HepG2 (cell line): ENCODE measurements around the gene CNP. TPM values are rescaled to one million over a fixed set of nuclear protein-coding genes. Genes with fewer than 3 reads are reported as not detected.

Source experiments
- ATAC-seq: fragments of 200-7000 bp; cut with Tn5 transposase; 3 replicates; pipeline ENCODE4 v1.9.1; 2020; ENCODE audit warnings: mild to moderate bottlenecking, moderate library complexity
- BruUV-seq: library from RNA; stranded (reverse); fragments of 400-500 nt; replicated peaks from 2 replicates; lab custom pipeline; 2021; lab: Mats Ljungman, UMichigan
- CTCF ChIA-PET: fragments of 300-600 bp; formaldehyde crosslinking; extraction: SDS; loops from one replicate; lab custom pipeline; 2021; ENCODE audit warnings: low total read pairs, inconsistent platforms, low intra/inter-chr PET ratio; lab: Yijun Ruan, JAX
- POLR2A ChIA-PET: fragments of 350-600 bp; sonication (Branson Sonifier 250); formaldehyde crosslinking; loops from one replicate; lab custom pipeline; 2020; ENCODE audit warnings: antibody characterized with exemption, inconsistent platforms; lab: Yijun Ruan, JAX
- DNase-seq: peaks from one replicate; pipeline ENCODE4 v3.0.0-alpha.2; 2015; ENCODE audit warnings: low spot score
- FAIRE-seq: peaks from 3 replicates; lab custom pipeline; 2011; peaks lifted over from hg19 to GRCh38; lab: Jason Lieb, UNC
- H2AFZ ChIP-seq: one replicate; pipeline ENCODE4 v1.6.1; 2011; ENCODE audit warnings: low read length, inconsistent platforms
- H3K27ac ChIP-seq: fragments of 300-600 bp; 3 replicates; pipeline ENCODE4 v1.8.0; 2011; ENCODE audit warnings: mixed run types, mild to moderate bottlenecking, mixed read lengths, low read length, inconsistent platforms; ENCODE audit not compliant: insufficient read depth; ENCODE audit errors: extremely low read length
- H3K27me3 ChIP-seq, 2 experiments: fragments of 200-600 bp in 1 of 2; 2 replicates in 1 of 2; 3 replicates in 1 of 2; pipeline versions ENCODE4 v1.6.0 to v1.8.0; 2011; ENCODE audit warnings: low read length in 2 of 2, mild to moderate bottlenecking in 2 of 2, moderate library complexity in 2 of 2, inconsistent platforms in 1 of 2; ENCODE audit not compliant: insufficient read depth in 2 of 2, control insufficient read depth in 1 of 2
- H3K36me3 ChIP-seq, 2 experiments: fragments of 200-600 bp in 1 of 2; replicated peaks in 1 of 2; 2 replicates in 1 of 2; 3 replicates in 1 of 2; pipeline versions ENCODE4 v1.5.1 to v1.8.0; 2011; ENCODE audit warnings: low read length in 2 of 2, inconsistent platforms in 1 of 2; ENCODE audit not compliant: insufficient read depth in 2 of 2, control insufficient read depth in 1 of 2
- H3K4me1 ChIP-seq: 2 replicates; pipeline ENCODE4 v1.5.1; 2012; ENCODE audit warnings: low read length, inconsistent platforms; ENCODE audit not compliant: insufficient read depth
- H3K4me2 ChIP-seq: 2 replicates; pipeline ENCODE4 v1.6.0; 2011; ENCODE audit warnings: low read depth, low read length, inconsistent platforms
- H3K4me3 ChIP-seq, 3 experiments: fragments of 200-600 bp in 1 of 3; sonication (generic), shearing (Covaris generic) in 1 of 3; replicated peaks in 1 of 3; 2 replicates each; pipeline ENCODE4 v1.5.1; 2011 to 2016; ENCODE audit warnings: low read length in 3 of 3, inconsistent platforms in 2 of 3, low read depth in 2 of 3, mild to moderate bottlenecking in 2 of 3, control low read depth in 1 of 3, mixed read lengths in 1 of 3; ENCODE audit not compliant: insufficient read depth in 1 of 3
- H3K79me2 ChIP-seq: one replicate; pipeline ENCODE4 v1.6.1; 2011; ENCODE audit warnings: low read length, inconsistent platforms; ENCODE audit not compliant: insufficient read depth
- H3K9ac ChIP-seq: 2 replicates; pipeline ENCODE4 v1.6.0; 2011; ENCODE audit warnings: mild to moderate bottlenecking, low read depth, low read length, inconsistent platforms; ENCODE audit not compliant: insufficient read depth
- H3K9me3 ChIP-seq: 2 replicates; pipeline ENCODE4 v1.5.1; 2012; ENCODE audit warnings: mild to moderate bottlenecking, low read length
- H4K20me1 ChIP-seq: 2 replicates; pipeline ENCODE4 v1.6.0; 2011; ENCODE audit warnings: inconsistent platforms, mild to moderate bottlenecking, low read length, moderate library complexity; ENCODE audit not compliant: insufficient read depth
- ARID4A ChIP-seq: sonication (generic); formaldehyde crosslinking; IDR thresholded peaks from 2 replicates; pipeline ENCODE4 v1.5.0; 2020; ENCODE audit warnings: mild to moderate bottlenecking, missing genetic modification reagents, borderline replicate concordance
- GLMP ChIP-seq: sonication (generic); formaldehyde crosslinking; IDR thresholded peaks from 2 replicates; pipeline ENCODE4 v1.9.0; 2021; ENCODE audit warnings: missing genetic modification reagents, mild to moderate bottlenecking, borderline replicate concordance
- GMEB2 ChIP-seq: IDR thresholded peaks from 2 replicates; pipeline ENCODE4 v1.6.1; 2016; ENCODE audit warnings: missing biosample characterization, missing genetic modification reagents, low read depth
- KMT2B ChIP-seq: IDR thresholded peaks from 2 replicates; pipeline ENCODE4 v1.6.1; 2016; ENCODE audit warnings: missing genetic modification reagents, missing compliant biosample characterization
- PHB2 ChIP-seq: fragments of 450-650 bp; IDR thresholded peaks from 2 replicates; pipeline ENCODE4 v1.6.1; 2018; ENCODE audit not compliant: partially characterized antibody
- POGK ChIP-seq: sonication (generic); formaldehyde crosslinking; conservative IDR thresholded peaks from 2 replicates; pipeline ENCODE4 v1.8.0; 2022; ENCODE audit warnings: mild to moderate bottlenecking, moderate library complexity, missing genetic modification reagents
- SMC3 ChIP-seq: IDR thresholded peaks from 2 replicates; pipeline ENCODE4 v1.6.1; 2011; ENCODE audit warnings: low read length, improper control_type of control experiment
- SYNCRIP ChIP-seq: fragments of 200-400 bp; formaldehyde crosslinking; IDR thresholded peaks from 2 replicates; pipeline ENCODE4 v1.6.1; 2018; ENCODE audit warnings: mild to moderate bottlenecking, low read depth, low read length; ENCODE audit not compliant: insufficient read depth
- ZGPAT ChIP-seq: IDR thresholded peaks from 2 replicates; pipeline ENCODE4 v1.6.1; 2016; ENCODE audit warnings: mild to moderate bottlenecking
- WGBS: methylation state at CpG from one replicate; pipeline ENCODE4 v1.1.6; 2017; ENCODE audit warnings: low lambda C conversion rate; 5-methylcytosine and 5-hydroxymethylcytosine counted together
- in situ Hi-C: cut with HindIII; loops from 2 replicates; pipeline ENCODE4 v1.10.0; 2017; ENCODE audit warnings: low pct_unique_long_range_greater_than_20kb; ENCODE audit not compliant: extremely low pct_ligation_motif_present
- intact Hi-C: fragments of 100-400 bp; cut with micrococcal nuclease; formaldehyde crosslinking; loops from one replicate; pipeline ENCODE4 v1.10.0; 2022; ENCODE audit not compliant: unreplicated experiment
- polyA plus RNA-seq, 8 experiments: library from polyadenylated mRNA; depleted of rRNA in 3 of 8; stranded (reverse) in 7 of 8; unstranded in 1 of 8; fragments of >200 nt; fragmentation: Illumina TruSeq in 4 of 8; extraction: Trizol in 4 of 8; gene quantifications; 2 replicates each; pipeline versions ENCODE4 v1.2.1 to v1.2.3, GENCODE V29; 2011 to 2016; ENCODE audit warnings: low read depth in 4 of 8, missing spikeins in 1 of 8, mixed read lengths in 1 of 8; ENCODE audit not compliant: insufficient read depth in 1 of 8
- total RNA-seq, 5 experiments: library from RNA; depleted of rRNA; stranded (reverse); fragments of >200 nt; fragmentation: Illumina TruSeq; extraction: Trizol; gene quantifications; 2 replicates each; pipeline ENCODE4 v1.2.3, GENCODE V29; 2016; ENCODE audit warnings: low read depth in 1 of 5

Gene CNP
- total and polyA plus RNA-seq, 2 of the 13 experiments (the other 11 are each of a cell fraction or from before 2014, with no cell fraction given), result 97.2 to 161 TPM

- TF ChIP-seq GLMP (CRISPR knock-in tag) (no peak), SMC3 (no peak), SYNCRIP (no peak), POGK (no peak)
These were observed 9.3 kb upstream of the CNP start (continued) for GRCh38 chr17:41957031-41957868.

GRCh38 chr17:41957869-41958439 is 8.6 kb upstream of the CNP start:
- no peak overlapping the region for H2AFZ ChIP-seq
- no peaks in the 10 kb centered on the region for H3K36me3 ChIP-seq
- no peaks in the 10 kb centered on the region for H3K79me2 ChIP-seq
- peaks cover 3 to 25% of the 10 kb centered on the region in 2 experiments; a peak in 4 of 5 replicates for H3K27me3 ChIP-seq
- CTCF ChIA-PET, result no interaction called here
- FAIRE-seq, result no peak
- intact Hi-C loops (loop anchor here (5.0 kb wide), 2 partner anchors 41 to 146 kb away; partner anchors contain the start of genes ACLY, FKBP10 and P3H4), in situ Hi-C loops (loop anchor here (5.0 kb wide), 1 partner anchor 221 kb away; no protein-coding TSS in a partner anchor)
- peak overlapping the region; percentile 56 for H3K27ac ChIP-seq
- no peak; the same call in 2 of the 3 replicates for ATAC-seq
- POLR2A ChIA-PET, result interaction anchor here (0.7 to 4.6 kb wide), 12 partner anchors 8 to 269 kb away, joined by 3 to 62 read pairs (median 4); partner anchors contain the start of genes ACLY, CNP, EIF1 and KLHL11
- no peak overlapping the region for H3K9ac ChIP-seq
- H4K20me1 ChIP-seq, result no peaks in the 10 kb centered on the region
- H3K4me2 ChIP-seq, result peak overlapping the region; percentile 64
- no TSS peak for BruUV-seq
- H3K4me3 ChIP-seq, result peak overlapping the region in 1 of 3 experiments; percentile 18; a peak in 1 of 6 replicates
- DNase-seq, result no peak
- 69% methylated on average over 6 of the region's 6 CpGs for WGBS
- peaks cover 67% of the 10 kb centered on the region for H3K4me1 ChIP-seq
- no peaks in the 10 kb centered on the region for H3K9me3 ChIP-seq
- TF ChIP-seq ARID4A (CRISPR knock-in tag), result peak; percentile 31; the same call in 1 of the 2 replicates
- no peak for TF ChIP-seq GMEB2 (CRISPR knock-in tag)
- no peak for TF ChIP-seq PHB2
- TF ChIP-seq ZGPAT, result no peak; the same call in 1 of the 2 replicates
- no peak for TF ChIP-seq KMT2B (CRISPR knock-in tag)
